Esophagus squamous epithelium (tissue), 4 donors: ENCODE data around the gene CHD6.

Source experiments
- POLR2A ChIP-seq, 4 donors: fragments of 450-650 bp; IDR thresholded peaks; one replicate each; pipeline ENCODE4 v1.6.1; 2017; ENCODE audit warnings: antibody characterized with exemption in 4 of 4, mild to moderate bottlenecking in 4 of 4, moderate library complexity in 3 of 4
- TF ChIP-seq, protein P1 (sequence below), 6 experiments: fragments of 450-650 bp in 4 of 6; fragments of 200-600 bp in 2 of 6; sonication (generic) in 2 of 6; IDR thresholded peaks; one replicate each; pipeline ENCODE4 v1.5.1; 2016 to 2019; ENCODE audit warnings: antibody characterized with exemption in 6 of 6, mild to moderate bottlenecking in 4 of 6, moderate library complexity in 4 of 6

DNA sequence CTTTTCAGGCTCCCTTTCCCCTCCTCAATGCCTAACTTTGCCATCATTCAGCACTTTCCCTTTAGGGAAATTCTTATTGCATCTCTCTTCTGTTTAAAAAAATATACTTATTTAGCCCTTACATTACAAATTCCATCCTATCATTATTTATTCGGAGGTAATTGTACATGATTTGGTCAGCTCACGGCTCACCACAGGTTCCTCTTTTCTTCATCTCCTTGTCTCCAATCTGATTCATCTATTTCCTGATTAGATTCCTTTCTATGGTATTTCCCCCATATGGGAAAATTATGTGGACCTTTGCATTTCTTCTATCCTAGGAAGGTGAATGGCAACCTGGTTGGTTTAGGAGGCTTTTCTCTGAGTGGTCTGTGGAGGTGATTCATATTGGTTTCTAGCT lies 238.6 kb downstream of the CHD6 start:
- TF ChIP-seq, protein P1, sequence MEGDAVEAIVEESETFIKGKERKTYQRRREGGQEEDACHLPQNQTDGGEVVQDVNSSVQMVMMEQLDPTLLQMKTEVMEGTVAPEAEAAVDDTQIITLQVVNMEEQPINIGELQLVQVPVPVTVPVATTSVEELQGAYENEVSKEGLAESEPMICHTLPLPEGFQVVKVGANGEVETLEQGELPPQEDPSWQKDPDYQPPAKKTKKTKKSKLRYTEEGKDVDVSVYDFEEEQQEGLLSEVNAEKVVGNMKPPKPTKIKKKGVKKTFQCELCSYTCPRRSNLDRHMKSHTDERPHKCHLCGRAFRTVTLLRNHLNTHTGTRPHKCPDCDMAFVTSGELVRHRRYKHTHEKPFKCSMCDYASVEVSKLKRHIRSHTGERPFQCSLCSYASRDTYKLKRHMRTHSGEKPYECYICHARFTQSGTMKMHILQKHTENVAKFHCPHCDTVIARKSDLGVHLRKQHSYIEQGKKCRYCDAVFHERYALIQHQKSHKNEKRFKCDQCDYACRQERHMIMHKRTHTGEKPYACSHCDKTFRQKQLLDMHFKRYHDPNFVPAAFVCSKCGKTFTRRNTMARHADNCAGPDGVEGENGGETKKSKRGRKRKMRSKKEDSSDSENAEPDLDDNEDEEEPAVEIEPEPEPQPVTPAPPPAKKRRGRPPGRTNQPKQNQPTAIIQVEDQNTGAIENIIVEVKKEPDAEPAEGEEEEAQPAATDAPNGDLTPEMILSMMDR (IDR thresholded peaks at IDR 0.05) = no peak
- no peak for TF ChIP-seq POLR2A (IDR thresholded peaks at IDR 0.05)
